OCI-LY7 (cell line): ENCODE measurements around the gene SCYL3.

Experiments used
- CTCF ChIP-seq: fragments of 200-600 bp; sonication (generic); conservative IDR thresholded peaks from 2 replicates; pipeline ENCODE4 v1.5.1; 2014; ENCODE audit warnings: mild to moderate bottlenecking, antibody characterized with exemption, low read length, moderate library complexity, mixed read lengths
- EZH2phosphoT487 ChIP-seq: fragments of 200-600 bp; sonication (generic); IDR thresholded peaks from 2 replicates; pipeline ENCODE4 v1.6.1; 2018; ENCODE audit warnings: low read depth, borderline replicate concordance, mild to moderate bottlenecking, mixed run types, antibody characterized with exemption, low read length, moderate library complexity, mixed read lengths

- TF ChIP-seq CTCF, result no peak
- no peak for TF ChIP-seq EZH2phosphoT487
Measured at GRCh38 chr1:169900571-169900970, 6.9 kb upstream of the SCYL3 start.
